Measurements from ENCODE around the gene CST7.
"Not testable (repeated sequence)": the region's sequence is repeated elsewhere in the genome, so short reads cannot be mapped to it uniquely, and the experiment has no call there.

The CST7 gene, protein sequence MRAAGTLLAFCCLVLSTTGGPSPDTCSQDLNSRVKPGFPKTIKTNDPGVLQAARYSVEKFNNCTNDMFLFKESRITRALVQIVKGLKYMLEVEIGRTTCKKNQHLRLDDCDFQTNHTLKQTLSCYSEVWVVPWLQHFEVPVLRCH

DNA sequence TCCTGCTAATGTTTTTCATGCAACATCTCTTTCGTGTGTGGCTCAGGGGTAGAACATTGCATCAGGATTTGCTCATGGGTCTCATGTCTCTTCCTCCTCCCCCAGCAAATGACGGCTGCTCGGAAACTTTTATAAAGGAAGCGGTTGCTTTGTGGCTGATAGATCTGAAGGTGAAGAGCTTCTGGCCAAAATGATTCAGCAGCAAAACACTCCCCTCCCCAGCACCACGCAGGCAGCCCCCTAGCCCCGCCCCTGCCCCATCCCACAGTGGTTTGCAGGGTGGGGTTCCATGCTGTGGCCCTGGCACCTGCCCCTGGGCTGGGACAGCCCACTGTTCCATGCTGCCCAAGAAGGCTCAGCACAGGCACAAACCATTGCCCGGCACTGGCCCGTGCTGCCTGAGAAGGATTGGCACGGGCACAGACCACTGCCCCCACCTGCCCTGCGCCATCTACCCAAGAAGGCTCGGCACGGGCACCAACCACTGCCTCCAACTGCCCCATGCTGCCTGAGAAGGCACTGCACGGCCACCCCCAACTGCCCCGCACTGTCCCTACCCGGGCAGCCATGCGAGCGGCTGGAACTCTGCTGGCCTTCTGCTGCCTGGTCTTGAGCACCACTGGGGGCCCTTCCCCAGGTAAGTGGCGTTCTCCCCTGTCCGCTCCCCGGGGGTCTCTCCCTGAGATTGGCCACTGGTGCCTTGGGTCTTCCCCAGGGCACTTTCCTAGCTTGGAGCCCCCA, at the start of gene CST7:
Gene CST7, plus strand, starts transcription at position 331 of the 741 bp plus-strand sequence. Its CDS starts 237 bp downstream, at position 568.
- DNase-seq = peak; percentile 73 to 87

DNA sequence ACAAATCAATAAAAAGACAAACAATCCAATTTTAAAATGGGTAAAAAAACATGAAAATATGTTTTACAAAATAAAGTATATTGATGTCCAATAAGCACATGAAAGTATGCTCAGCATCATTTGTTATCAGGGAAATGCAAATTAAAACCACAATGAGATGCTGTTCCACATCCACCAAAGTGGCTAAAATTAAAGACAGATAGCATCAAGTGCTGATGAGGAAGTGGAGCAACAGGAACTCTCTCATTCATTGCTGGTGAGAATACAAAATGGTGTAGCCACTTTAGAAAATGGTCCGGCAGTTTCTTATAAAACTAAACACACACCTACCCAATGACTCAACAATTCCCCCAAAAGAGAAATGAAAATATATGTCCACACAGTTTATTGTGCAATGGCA, 42.3 kb upstream of the CST7 start:
- no peak for DNase-seq

DNA sequence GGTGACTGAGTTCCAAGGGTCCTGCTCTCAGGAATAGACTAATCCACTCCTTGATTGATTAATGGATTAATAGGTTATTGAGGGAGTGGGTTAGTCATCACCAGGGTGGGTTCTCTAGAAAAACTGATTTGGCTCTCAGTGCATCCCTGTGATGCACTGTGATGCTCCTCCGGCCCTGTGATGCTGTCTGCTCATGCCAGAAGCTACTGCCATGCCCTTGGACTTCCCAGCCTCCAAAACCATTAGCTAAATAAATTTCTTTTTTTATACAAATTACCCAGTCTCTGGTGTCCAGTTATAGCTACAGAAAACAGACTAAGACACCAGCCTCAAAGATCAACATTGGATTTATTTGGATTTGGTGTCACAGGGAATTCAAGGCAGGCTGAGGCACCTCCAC, 40.4 kb upstream of the CST7 start:
- no peak for DNase-seq

DNA sequence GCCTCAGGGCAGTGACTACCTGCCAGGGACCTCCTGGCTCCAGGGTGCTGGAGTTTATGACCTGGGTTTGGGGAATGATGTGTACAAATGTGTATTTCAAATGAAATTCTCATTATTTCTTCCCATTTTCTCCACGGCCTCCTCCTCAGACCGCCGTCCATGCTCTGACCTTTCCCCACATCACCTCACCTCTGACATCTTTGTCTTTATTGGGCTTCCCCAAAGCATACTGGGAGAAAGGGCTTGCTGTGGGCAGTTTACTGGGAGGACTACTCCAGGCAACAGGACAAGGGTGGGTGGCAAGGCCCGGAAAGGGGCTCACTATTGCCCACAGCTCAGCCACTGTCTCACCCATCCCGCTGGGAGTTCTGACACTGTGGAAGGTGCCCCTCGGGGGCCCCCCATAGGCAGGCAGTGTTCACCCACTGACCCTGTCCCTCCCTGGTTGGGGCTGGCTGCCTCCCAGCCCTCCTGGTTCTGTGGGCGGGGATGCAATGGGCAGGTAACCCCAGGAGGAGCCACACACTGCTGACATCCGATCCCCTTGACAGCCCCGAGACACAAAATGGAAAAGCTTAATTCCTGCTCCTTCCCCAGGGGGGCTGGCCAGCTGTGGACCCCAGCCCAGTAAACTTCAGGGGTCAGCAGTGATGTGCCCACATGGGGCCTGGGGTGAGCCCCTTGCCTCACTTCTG, 39.8 kb upstream of the CST7 start:
- no peak for DNase-seq

DNA sequence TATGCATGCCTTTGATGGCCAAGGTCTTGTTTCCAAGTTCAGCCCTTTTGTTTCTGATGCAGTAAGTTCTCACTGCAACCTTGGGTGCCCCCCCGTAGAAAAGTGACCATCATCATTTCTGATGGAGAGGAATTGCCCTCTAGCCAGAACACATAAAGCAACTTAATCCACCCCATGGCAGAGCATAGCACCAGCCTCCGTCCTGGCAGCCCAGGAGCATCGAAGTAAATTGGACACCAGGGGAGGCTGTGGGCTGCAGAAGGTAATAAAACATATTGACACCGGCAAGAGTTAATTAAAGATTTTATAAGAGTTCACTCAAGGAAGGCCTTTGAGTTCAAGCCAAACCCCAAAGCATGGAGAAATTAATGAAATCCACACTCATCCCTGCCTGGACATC, 39.2 kb upstream of the CST7 start:
- DNase-seq = no peak

DNA sequence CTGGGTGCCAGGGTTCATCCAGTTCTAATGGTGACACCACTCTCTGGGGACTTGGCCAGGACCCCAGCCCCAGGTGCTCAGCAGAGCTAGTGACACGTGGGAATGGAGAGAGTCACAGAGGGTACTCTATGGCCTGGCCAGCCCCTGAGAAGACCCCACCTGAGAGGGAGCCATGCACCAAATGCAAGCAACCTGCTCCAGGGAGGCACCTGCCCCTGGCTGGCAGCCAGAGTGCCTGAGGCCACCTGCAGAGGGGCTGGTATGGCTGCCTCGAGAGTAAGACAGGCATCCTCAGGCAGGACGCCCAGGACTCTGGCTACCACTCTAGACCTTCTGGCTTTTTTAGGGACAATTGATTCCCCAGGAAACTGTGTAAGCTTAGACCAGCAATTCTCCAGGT, 38.6 kb upstream of the CST7 start:
- DNase-seq = no peak

DNA sequence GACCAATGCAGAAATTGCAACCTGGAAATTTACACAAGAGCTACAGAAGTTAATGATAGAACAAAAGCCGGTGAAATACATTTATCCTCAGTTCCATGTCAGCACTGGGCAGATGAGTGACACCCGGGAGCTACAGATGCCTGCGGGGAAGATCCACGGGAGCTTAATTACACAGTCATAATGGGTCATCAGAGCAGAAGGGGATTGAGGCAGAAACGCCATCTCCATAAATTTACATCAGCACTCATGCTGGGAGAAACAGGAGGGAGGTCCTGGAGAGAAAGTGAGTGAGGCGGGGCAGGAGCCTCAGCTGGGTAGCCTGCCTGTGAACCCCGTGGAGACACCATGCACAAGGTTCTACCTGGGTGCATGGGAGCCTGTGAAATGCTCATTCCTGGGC, 37.6 kb upstream of the CST7 start:
- no peak for DNase-seq

DNA sequence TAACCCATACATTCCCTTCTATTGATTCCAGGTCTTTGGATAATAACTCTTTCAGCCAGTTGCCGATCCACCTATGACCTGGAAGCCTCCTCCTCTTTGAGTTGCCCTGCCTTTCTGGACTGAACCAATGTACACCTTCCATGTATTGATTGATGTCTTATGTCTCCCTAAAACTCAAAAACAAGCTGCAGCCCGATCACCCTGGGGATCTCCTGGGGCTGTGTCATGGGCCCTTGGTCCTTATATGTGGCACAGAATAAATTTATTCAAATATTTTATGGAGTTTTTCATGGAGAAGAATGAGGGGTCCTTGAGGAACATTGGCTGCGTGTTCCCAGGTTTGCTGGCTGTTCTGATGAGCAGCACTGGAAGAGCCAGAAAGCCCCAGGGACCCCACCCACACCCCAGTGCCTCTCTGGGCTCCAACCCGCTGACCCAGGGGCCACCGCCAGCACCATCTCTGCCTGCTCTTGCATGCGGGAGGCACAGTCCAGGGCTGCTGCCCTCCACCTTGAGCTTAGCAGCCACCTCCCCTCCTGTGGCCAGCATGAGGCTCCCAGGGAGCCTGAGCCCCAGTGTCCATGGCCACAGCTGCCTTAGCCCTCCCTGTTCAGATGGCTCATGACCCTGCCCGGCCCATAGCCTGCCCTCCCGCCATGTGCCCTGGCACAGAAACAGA, 36.5 kb upstream of the CST7 start:
- no peak for DNase-seq

DNA sequence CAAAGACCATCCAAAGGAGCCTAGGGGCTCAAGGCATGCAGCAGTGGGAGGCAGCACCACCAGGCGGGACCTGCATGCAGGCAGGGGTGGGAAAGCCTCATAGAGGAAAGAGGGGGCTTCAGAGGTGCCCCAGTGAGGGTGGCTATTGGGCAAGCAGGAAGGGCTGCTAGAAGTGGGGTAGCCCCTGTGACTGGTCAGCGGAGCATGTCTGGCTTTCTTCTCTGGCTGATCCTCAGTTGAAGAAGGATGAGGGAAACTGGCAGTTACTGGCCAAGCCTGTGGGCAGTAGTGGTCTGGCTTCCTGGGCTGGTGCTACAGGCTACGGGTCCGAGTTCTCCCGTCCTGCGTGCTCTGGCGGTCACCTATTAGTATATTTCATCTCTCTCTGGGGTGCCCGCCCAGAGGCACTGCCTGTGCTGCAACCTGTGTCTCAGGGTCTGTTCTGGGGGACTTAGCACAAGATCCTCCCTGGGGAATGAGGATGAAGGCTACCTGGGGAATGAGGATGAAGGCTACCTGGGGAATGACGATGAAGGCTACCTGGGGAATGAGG, 35.9 kb upstream of the CST7 start:
- DNase-seq = no peak

DNA sequence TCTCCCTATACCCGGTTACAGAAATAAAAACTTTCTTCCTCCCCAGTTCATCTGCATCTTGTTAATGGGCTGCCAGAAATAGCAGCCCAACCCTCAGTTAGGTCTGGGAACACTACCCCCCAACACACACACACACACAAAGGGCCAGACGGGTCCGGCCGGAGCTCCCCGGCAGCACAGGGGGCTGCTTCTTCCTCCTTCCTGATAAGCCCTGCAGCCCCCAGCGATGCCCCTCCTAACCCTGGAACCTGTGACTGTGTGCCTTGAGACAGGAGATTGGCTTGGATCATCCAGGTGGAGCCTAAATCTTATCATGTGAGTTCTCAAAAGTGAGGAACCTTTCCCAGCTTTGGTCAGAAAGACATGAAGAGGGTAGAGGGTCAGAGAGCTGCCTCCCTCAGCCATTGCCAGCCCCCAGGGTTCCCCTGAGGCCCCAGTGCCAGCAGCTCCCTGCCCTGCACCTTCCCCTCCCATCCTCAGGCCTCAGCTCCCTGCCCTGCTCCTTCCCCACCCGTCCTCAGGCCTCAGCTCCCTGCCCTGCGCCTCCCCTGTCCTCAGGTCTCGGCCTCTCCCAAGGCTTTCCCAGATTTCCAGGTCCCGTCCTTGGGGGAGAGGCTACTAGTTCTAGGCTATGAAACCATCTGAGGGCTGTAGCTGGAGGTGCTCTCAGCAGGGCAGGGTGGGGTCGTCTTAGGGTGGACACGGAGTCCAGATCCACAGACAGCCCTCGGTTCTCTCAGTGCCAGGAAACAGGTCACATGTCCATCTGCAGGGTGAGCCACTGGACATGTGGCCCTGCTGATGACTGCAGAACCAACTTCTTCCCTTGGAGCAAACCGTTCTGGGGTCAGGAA, 34.5 kb upstream of the CST7 start:
- DNase-seq = no peak

DNA sequence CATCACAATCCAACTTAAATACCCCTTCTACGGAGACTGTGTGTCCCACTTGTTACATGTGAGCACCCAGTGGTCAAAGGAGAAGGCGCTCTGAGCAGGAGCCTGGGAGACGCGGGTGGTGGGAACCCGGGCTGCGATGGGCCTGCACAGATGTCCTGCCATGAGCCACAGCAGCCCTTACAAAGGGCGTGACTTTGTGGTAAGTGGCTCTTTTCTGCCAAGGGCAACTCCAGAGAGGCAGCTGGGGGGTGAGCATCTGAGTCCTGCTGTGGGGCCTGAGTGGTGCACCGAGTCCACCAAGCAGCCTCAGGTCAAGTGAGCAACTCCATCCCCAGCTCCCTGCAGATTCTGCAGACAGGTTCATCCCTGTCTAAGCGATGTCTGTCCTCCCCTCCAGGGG, 33.6 kb upstream of the CST7 start:
- DNase-seq = no peak

DNA sequence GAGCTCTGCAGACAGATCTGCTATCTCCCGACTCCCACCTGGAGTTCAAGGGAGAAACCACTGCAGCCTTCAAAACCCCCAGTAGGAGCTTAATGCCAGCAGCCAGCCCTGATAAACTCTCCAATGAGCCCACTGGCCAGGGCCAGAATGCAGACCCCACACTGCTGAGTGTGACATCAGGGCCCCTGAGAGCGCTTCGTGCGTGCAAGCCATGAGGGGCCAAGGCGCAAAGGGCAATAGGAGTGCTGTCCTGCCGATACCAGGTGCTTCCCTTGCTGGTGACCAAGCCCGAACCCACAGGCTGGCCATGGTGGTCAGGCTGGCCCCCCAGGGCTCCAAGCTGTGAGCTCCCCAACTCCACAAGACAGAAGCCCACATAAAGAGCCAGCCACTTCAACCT, 33.2 kb upstream of the CST7 start:
- DNase-seq = no peak

DNA sequence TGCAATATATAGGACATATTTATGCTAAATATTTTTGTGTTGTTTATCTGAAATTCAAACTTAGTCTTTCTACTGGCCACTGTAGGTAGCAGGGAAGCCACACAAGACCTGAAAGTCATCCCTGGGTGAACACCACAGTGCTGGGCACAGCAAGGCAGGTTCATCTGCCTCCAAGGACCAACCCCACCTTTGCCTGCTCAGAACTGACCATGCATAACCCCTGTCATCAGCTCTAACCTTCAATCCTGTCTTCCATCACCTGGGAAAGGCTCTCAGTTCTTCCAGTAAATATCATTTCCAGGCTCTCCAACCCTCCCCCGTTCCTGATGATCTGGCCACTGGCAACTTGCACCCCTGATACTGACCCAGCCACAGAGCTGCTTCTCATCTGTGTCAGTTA, 32.7 kb upstream of the CST7 start:
- no peak for DNase-seq

DNA sequence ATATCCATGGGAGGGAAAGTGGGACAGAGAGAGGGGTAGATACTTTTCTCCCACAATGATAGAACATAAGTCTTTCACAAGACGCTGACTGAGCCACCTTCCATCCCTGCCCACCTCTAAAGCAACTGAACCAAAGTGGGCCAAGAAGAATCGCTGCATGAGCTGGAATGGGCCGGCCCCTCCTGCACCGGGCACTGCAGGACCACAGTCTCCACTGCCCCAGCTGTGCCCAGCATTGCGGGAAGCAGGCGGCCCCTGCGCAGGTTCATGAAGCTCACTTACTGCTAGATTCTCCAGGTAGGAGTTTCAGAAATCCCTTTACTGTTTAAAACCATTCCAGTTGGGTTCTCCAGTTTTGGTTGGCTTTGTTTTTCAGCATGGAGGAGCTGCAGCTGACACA, 32.0 kb upstream of the CST7 start:
- no peak for DNase-seq

DNA sequence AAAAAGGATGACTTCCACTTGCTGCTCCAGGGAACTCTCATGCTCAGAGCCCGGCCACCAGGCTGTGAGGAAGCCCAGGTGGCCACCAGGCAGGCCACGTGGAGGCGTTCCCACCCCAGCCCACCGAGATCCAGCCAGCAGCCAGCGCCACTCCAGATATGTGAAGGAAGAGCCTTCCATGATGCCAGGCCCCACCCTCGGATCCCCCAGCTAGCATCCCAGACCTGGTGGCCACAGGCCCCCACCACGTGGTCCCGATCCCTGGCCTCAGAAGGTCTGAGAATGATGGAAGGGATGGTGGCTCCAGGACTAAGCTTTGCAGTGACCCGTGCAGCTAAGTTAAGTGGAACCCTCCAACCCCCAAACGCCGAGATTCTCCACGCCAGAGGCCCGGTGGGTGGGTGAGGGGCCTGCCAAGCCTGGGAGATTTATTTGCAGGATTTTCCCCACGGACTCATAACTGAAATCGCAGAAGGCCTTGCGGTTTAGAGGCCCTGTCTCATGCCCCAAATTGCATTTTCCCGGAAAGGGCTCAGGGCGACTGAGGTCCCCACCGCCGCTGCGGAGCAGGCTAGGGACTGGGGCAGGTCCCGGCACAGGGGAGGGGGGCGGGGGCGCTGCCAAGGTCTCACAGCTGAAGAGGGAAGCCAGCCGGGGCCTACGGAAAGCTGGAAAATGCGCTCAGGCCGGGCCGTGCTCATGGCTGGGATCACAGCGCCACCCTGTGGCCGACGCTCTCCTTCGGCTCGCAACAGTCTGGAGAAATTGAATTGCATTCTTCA, 31.1 kb upstream of the CST7 start:
- DNase-seq = peak; percentile 17 to 49

DNA sequence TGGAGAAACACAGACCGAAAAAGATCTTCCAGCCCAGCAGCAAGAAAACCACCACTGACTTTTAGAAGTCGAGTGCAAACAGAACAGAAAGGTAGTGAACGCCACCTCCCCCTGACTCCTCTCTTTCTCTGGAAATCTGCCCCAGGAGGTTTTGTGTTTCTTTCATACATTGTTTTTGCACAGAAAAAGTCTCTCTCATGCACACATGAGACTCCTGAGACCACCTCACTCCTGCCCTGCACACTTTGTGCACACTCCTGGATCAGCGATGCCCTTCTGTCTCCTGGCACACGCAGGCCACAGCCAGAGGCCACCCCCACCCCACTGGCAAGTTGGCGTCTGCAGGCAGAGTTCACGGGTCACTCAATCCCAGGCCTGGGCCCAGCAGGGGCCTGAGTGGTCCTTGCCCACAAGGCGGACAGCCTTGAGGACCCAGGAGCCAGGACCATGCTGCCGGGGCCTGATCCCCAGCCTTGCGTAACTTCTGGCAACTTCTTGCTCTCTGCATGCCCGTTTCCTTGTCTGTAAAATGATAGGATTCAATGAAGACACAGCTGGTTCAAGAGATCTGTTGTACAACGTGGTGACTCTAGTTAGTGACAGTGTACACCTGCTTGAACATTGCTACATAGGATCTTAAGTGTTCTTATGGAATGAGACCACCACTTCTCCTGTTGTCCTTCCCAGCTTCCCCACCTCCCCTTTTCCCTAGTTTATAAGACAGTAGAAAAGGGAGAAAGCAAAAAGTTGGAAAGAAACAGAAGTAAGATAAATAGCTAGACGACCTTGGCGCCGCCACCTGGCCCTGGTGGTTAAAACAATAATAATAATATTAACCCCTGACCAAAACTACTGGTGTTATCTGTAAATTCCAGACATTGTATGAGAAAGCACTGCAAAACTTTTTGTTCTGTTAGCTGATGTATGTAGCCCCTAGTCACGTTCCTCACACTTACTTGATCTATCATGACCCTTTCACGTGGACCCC, 30.2 kb upstream of the CST7 start:
- DNase-seq = no peak

DNA sequence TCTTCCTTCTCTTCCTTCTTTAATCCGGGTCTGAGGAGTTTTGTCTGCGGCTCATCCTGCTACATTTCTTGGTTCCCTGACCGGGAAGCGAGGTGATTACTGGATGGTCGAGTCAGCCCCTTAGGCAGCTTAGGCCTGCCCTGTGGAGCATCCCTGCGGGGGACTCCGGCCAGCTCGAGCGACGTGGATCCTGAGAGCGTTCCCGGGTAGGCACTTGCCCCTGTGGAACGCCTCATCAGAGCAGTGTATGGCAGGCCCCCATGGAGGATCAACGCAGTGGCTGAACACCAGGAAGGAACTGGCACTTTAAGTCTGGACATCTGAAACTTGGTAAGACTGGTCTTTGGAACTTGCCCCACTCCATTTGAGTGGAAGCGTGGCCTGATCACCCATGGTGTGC, 29.4 kb upstream of the CST7 start:
- not testable (repeated sequence) for DNase-seq

DNA sequence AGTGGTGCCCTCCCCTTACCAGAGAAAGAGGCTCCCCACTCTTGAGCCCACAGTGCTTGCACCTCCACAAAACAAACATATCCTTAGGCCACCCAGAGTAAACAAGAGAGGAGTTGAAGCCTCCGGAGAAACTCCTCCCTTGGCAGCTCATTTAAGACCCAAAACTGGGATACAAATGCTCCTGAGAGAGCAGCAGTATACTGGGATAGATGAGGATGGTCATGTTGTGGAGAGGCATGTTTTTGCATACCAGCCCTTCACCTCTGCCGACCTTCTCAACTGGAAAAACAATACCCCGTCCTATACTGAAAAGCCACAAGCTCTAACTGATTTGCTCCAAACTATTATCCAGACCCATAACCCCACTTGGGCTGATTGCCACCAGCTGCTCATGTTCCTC, 28.4 kb upstream of the CST7 start:
- not testable (repeated sequence) for DNase-seq

DNA sequence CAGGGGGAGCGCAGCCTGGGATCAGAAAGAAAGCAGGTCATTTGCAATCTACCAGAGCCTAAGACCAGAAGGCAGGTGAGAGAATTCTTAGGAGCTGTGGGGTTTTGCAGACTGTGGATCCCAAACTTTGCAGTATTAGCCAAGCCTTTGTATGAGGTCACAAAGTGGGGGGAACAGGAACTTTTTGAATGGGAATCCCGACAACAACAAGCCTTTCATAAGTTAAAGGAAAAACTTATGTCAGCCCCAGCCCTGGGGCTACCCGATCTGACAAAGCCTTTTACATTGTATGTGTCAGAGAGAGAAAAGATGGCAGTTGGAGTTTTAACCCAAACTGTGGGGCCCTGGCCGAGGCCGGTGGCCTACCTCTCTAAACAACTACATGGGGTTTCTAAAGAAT, 19.8 kb upstream of the CST7 start:
- DNase-seq = not testable (repeated sequence)

All from stimulated activated CD4-positive, alpha-beta T cell treated with anti-CD3 and anti-CD28 coated beads, Interleukin-4, amount 100 ng/mL, for 4 hours (primary cell).